ENCODE data around the gene NAV3.

The NAV3 gene

DNA sequence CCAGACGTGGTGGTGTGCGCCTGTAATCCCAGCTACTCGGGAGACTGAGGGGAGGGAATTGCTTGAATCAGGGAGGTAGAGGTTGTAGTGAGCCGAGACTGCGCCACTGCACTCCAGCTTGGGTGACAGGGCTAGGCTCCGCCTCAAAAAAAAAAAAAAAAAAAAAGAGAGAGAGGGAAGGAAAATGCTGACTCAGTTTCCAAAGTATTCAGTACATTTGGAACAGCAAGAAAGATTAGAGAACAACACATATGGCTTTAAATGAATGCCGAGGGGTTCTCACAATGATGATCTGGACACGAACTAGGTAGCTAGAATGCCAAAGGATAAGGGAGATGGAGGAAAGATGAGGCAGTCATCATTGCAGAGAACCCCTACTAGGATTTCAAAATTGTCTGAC lies 97.4 kb downstream of the NAV3 start:
- no peak for DNase-seq (ENCODE audit: low spot score)

DNA sequence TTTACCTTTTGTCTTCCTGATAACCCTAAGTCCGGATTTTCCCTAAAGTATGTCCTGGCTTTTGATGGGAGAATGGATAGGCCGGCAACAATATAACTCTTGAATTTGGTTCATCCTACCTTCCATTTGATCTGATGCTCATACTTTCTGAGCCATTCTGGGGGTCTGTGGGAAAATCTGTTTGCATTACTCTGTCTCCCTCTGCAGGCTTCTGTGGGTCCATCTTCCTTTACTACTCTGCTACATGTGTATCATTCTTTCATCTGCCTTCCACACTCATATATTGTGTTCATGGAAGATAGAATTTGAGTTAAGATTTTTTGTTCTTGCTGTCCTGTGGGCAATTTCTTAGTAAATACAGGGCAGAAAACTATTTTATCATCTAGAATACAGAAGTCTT lies 101.5 kb downstream of the NAV3 start:
- DNase-seq (ENCODE audit: low spot score), result no peak

DNA sequence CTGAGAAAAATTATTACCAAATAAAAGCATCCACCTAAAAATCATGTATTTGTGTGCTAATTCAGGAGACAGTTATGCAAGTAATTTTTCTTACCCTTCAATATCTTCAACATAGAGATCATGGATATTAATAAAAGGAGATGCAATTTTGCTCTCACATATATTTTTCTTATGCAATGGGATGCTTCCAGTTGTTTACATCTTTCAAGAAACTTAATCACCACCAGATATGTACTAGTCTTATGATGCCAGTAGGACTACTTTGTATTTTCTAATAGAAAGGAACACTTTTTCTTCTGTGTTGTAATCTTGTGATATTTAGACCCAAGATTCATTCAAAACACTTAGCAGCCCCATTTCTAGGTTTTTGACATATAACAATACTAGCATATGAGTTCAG lies 107.6 kb downstream of the NAV3 start:
- DNase-seq (ENCODE audit: low spot score), result no peak

DNA sequence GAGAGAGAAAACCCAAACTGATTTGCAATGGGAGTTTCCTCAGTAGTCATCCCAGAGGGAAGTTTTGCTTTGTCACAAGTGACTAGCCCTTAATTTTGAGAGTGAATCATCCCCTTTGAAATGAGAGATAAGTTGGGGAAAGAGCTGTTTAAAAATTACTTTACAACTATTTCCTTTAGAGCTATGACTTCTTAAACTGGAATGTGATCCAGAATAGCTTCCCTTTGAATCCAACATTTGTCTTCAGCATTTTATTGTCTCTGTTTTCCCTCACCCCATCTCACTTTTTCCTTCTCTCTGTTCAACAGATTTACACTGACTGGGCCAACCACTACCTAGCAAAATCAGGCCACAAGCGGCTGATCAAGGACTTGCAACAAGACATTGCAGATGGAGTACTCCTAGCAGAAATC lies 109.3 kb downstream of the NAV3 start:
- no peak for DNase-seq (ENCODE audit: low spot score)

DNA sequence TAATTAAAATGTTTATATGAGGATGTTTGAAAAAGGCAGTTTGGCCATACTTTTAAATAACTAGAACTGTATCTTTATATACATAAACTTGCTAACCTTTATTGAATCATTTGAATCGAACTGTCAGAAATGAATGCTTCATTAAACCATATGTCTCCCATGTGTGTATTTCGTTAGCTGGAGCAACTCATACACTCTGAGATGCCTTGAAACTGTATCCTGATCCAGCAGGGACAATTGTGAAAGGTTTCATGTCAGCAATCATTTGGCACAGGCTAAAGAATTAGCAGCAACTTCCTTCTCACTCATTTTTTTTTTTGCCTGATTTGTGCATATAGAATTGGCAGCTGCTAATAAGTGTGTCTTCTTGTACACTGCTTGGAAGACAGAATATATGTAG lies 109.9 kb downstream of the NAV3 start:
- no peak for DNase-seq (ENCODE audit: low spot score)

DNA sequence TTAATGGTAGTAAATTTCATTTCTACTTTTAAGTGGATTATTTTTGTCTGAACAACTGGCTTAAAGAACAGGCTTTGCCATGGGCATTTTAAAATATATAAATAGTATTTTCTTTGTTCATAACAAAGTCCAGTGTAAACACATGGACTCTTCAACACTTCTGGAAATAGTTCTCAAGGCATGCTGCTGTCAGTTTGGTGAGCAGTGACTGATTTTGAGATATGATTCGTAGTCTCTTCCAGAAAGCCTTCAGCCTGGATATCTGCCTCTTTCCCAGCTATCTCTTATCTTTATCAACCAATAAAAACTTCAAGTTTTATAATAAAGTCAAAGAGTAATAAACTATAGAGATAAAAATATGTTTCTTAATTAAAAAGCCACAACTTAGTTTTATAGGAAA lies 110.7 kb downstream of the NAV3 start:
- DNase-seq (ENCODE audit: low spot score), result no peak

DNA sequence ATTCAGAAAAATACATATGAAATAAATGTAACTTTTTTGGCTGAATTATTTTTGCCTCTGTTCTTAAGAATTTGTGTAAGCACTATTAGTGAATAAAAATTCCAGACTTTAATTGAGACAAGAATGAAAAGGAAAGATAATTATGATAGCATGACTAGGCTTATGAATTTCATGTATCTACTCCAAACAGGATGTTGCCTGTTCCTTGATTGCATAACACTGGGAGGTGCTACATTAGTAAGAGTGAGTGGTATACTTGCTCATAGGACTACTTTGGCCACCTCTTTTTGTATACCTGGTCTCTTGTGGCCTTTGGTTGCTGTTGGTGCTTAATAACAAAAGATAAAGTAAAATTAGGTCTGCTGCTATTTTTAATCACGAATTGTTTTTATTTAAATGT lies 112.8 kb downstream of the NAV3 start:
- DNase-seq (ENCODE audit: low spot score), result no peak

DNA sequence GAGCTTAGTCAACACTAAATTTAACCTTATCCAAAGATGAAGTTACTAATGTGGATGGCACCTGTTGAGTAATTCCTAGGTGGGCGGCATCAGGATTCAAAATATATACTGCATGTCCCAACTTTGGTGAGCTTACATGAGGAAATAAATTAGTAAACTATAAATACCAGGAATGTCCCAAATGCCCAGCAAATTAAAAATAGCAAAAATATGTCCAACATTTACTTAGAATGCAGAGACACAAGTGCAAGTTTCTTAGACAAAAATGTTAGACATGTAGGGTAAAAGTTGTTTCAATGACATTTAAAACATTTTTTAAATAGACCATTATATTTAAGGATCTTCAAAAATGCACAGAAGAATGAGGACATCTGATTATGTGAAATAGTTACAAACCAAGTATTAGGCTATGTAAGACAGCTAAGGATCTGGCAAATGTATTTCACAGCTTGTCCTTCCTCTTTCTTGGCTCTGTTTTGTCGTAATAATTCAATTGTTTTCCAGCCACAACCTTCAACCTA lies 115.9 kb downstream of the NAV3 start:
- no peak for DNase-seq (ENCODE audit: low spot score)

DNA sequence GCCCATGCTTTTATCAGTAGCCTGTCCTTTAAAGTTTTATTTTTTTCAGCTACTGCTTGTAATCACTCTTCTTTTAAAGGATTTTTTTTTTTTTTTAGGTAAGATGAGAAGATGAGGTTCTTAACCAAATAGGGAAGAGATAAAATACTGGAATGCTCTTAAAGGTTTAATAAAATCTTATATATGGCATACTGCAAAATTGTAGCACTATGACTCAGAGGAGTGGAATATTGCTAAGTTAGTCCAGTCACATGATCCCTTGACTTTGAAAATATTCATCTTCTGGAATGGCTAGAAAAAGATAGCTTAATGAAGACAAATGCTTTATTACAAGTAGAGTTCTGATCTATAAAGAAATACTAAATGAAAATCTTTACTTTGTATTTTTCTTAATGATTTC lies 116.6 kb downstream of the NAV3 start:
- no peak for DNase-seq (ENCODE audit: low spot score)

DNA sequence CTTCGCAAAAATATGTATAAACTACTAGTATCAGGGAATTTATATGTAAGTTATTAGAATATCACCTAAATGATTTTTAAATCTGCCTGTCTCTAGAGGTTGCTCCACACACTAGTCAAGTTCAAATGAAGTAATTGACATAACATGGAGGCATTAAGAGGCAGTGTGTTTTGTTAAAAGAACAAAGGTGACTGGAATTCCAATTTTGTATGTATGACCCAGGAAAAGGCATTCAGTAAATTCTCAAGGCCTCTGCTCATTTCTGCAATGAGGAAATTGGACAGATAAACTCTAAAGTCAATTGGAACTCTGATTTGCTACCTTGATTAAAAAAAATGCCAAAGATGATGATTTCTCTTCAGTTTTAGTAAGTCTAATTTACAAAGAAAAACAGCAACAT lies 117.1 kb downstream of the NAV3 start:
- no peak for DNase-seq (ENCODE audit: low spot score)

DNA sequence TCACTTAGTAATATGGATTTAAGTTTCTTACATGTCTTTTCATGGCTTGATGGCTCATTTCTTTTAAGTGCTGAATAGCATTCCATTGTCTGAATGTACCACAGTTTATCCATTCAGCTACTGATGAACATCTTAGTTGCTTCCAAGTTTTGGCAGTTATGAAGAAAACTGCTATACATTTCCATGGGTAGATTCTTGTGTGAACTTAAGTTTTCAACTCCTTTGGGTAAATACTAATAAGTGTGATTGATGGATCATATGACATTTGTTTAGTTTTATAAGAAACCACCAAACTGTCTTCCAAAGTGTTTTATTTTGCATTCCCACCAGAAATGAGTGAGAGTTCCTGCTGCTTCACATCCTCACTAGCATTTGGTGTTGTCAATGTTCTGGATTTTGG lies 119.2 kb downstream of the NAV3 start:
- DNase-seq (ENCODE audit: low spot score), result no peak

DNA sequence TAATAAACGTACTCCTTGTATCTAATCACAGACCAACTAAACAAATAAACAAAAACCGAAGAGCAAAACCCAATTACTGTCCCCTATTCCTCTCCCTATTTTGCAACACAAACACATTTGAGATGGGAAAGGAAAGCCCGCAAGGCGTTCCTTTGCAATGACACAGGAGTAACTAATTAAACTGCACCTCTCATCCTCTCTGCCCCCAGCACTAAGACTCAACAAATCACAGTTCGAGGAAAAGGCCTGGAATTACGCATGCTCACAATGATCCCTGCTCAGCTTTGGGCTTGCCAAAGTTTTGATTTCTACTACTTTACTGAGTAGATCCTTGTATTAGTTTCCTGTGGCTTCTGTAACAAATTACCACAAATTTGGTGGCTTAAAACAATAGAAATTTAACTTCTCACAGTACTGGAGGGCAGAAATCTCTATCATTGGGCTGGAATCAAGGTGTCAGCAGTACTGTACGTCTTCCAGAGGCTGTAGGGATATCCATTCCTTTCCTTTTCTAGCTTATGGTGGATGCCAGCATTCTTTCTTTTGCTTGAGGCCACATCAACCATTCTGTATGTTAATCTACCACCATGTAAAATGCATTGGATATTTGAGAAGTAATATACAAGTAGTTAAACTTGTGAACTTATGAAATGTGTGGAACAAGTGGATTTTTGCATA lies 123.0 kb downstream of the NAV3 start:
- DNase-seq (ENCODE audit: low spot score), result no peak

DNA sequence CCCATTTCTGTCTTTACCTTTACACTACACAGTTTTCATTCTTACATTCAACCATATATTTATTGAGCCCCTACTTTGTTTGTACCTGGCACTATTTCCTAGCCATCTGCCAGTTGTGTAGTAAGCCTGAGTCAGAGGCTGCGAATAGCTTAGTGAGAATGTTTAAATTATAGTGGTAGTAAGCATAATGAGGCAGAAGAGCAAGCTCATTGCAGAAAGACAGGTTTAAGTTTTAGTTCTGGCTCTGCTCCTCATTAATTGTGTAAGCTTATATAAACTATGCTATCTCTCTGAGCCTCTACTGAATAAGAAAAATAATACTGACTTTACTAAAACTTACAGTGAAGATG lies 123.5 kb downstream of the NAV3 start:
- DNase-seq (ENCODE audit: low spot score), result no peak

DNA sequence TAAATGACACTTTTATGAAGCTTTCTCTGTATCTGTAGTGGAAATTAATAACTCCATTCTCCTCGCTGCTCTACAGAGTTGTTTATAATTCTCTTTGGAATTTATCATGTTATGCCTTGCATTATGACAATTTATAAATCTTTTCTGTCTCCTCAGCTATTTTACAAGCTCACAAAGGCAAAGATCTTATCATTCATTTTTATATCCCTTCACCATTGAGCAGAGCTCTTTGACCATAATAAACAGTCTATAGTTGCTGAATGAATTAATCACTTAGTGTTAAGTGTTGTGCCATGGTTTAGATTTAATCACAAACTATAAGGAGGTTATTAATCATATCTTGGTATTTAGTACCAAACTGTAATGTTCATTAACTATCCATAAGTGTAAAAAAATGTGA lies 126.4 kb downstream of the NAV3 start:
- no peak for DNase-seq (ENCODE audit: low spot score)

DNA sequence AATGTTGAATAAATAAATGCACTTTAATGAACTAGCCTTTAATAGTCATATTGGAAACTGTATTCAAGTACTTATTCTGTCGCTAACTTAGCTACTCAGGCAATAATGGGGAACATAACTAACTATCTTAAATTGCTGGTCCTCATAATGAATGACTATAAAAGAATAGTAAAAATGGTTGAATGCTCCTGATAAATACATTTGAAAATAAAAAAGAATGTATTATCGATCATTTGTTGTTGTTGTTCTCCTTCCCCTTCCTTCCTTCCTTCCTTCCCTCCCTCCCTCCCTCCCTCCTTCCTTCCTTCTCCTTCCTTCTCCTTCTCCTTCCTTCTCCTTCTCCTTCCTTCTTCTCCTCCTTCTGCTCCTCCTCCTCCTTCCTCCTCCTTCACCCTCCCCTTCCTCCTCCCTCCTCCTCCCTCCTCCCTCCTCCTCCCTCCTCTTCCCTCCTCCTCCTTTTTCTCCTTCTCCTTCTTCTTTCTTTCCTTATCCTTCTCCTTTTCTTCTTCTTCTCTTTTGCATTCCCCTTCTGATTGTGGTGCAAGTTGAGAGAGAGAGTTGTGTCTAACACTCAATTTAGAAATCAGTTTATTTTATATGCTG lies 133.0 kb downstream of the NAV3 start:
- no peak for DNase-seq (ENCODE audit: low spot score)

DNA sequence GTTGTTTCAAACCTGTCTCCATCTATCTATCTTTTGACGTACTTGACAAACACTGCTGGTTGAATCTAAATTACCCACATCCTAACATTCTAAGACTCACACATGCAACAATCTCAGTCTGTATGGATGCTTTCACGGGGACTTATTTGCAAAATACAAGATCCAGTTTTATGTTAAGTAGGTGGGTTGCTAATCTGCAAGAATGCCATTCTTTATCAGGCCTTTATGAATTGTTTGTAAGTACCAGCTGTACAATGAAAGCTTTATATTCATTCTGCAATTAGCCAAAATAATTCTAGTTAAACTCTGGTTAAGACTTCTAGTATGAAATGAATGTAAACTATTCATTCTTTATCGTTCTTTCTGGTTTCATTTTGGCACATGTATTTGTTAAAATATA lies 135.1 kb downstream of the NAV3 start:
- peak; percentile 52 for DNase-seq (ENCODE audit: low spot score)

DNA sequence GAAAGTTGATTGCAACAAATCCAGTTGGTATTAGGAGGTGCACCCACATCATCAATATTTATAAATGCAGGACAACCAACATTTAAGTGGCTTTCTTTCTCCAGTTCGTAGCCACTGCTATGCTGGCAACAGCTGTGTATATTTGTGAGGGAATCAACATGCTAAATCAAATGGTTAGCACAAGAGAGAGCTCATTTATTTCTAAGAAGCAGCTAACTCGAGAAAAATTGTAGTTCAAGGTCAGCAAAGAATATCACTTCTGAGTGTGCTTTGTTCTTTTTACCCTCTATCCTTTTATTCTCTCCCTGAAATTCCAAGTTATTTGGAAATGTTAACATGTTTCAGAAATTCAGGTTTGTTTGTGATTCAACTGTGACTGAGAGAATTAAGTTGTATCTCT lies 137.3 kb downstream of the NAV3 start:
- DNase-seq (ENCODE audit: low spot score), result no peak

DNA sequence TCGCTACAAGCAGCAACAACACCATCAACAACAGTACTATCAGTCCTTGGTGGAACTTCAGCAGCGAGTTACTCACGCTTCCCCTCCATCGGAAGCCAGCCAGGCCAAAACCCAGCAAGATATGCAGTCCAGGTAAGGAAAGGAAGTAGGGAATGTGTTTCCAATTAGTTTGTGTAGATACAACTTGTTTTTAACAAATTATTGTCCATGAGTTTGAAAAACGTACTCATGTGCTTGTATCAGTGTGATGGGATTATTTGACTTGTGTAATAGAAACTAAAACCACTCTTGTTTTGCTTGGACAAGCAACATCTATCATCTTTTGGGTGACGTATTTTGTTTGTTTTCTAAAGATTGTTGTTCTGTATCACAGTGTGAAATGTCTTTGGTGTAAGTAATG lies 137.9 kb downstream of the NAV3 start:
- peak; percentile 62 for DNase-seq (ENCODE audit: low spot score)

DNA sequence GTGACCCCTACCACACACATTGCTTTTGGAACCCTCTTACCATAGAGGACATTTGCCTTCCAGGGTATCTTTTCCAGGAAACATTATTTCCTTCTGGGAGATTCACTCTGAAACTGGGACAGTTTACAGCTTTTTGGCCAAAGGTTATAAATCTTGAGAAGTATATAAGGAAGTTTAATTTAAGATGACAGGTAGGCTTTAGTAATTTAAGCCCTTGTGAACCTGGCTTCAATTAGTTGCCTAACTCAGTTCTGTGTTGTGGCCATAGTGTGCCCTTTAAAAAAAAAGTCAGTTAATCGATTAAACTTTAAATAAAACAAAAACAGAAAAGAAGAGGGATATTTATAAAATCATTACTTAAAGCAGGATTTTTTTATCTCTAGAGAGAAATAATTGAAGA lies 142.9 kb downstream of the NAV3 start:
- DNase-seq (ENCODE audit: low spot score), result no peak

DNA sequence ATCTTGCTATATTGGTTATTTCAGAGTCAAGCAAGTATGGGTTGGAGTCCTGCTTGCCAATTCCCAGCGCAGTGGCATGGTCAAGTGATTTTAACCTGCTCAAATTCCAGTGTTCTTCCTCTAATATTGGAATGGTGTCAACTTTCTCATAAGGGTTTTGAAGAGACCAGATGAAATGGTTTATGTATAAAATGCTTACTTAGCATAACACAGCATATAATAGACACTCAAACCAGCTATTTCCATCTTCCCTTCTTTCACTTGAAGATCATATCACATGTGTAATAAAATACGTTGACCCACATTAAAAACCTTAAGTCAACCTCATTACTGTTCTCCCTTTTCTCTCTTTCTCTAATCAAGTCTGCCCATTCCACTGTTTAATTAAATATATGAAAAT lies 144.0 kb downstream of the NAV3 start:
- DNase-seq (ENCODE audit: low spot score), result no peak

DNA sequence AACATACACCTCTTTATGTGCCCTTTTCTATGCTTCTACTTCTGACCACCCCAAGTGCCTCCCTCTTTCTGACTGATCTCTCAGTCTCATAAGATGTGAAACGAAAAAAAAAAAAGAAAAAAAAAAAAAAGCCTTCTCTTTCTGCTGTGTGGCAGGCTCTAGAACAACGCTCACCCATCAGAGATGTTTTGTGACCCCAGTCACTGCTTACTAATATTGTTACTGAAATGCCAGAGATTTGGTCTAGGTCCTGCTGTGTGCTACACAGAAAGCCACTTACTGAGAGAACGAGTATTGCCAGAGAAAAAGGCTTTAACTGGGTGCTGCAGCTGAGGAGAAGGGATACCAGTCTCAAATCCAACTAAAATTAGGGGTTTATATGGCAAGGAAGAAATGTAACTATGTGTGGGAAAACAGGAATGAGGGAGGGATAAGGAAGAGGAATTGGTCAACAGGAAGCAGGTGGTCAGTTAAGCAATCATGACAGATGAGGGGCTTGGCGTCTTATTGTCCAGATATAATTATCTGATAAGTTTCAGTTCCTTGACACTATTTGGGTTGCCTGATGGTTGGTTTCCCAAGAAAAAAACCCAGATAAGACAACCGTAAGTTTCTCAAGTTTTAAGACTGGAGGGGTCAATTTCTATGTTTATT lies 149.0 kb downstream of the NAV3 start:
- DNase-seq (ENCODE audit: low spot score), result no peak

DNA sequence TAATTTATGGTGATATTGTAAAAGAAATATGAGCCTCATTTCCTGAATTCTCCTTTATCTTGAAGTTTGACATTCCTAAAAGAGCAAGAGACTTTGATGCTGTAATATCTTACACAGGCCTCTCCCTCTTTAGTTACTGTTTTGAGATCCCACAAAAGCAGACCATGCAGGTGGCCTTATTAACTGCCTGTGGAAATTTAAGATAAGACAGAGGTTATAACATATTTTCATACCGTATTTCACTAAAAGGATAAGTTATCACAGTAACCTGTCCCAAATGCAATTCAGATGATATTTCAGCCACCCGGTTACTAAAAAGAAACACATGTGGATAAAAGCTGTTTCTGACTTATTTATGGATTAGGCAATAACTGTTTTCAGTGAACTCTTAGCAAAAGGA lies 150.1 kb downstream of the NAV3 start:
- DNase-seq (ENCODE audit: low spot score), result no peak

DNA sequence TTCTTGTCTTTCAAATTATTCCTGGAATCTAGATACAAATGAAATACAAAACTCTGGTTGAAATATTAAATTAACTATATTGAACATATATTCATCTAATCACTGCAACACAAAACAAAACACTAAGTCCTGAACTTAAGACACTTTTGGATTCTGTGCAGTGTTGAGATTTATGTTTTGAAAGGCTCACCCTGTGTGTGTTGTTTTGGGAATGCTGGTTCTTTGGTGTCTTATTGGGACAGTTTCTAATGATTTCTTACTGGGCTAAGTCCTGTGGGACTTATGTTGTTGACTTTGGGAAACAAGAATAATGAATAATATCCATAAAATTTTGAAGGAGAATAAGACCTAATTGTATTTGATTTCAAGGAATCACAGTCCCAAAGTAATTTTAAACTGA lies 153.2 kb downstream of the NAV3 start:
- no peak for DNase-seq (ENCODE audit: low spot score)

DNA sequence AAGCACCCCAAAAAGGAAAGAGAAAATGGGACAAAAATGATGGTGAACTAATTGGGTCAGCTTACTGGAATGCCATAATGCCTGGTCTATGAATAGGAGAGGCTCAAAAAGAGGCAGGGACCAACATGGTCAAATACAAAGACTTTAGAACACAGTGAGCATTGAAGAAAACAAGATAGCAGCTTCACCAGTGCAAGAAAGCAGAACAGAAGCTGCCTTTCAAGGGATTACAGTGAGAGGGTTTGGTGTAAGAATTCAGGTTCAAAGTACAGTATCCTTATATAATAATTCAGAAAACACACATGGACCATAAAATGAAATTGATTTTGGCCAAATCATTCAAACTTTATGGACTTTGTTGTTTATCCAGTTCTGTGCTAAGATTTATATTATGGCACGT lies 162.1 kb downstream of the NAV3 start:
- no peak for DNase-seq (ENCODE audit: low spot score)

Data from globus pallidus (tissue), 1 donor.